Spleen (tissue), 11 donors: ENCODE results near the gene PRUNE2. TPM values are rescaled to one million over a fixed set of nuclear protein-coding genes. Genes with fewer than 3 reads are reported as not detected.

Source experiments
- DNase-seq: peaks from one replicate; pipeline ENCODE4 v3.0.0-alpha.2; 2020
- H3K27ac ChIP-seq, 8 donors: fragments of 200-600 bp; sonication (generic) in 7 of 8; 1 replicate in 4 of 8; 2 replicates in 4 of 8; pipeline versions ENCODE4 v1.5.0 to v1.8.0; 2016 to 2021; ENCODE audit warnings: inconsistent platforms in 4 of 8, mild to moderate bottlenecking in 4 of 8, moderate library complexity in 1 of 8
- H3K27me3 ChIP-seq, 7 donors: fragments of 200-600 bp; sonication (generic) in 6 of 7; replicated peaks in 1 of 7; 1 replicate in 4 of 7; 2 replicates in 3 of 7; pipeline versions ENCODE4 v1.5.0 to v1.8.0; 2016 to 2021; ENCODE audit warnings: inconsistent platforms in 3 of 7, mild to moderate bottlenecking in 1 of 7
- H3K36me3 ChIP-seq, 6 donors: fragments of 200-600 bp; sonication (generic) in 5 of 6; 1 replicate in 4 of 6; 2 replicates in 2 of 6; pipeline versions ENCODE4 v1.5.0 to v1.8.0; 2016 to 2021; ENCODE audit warnings: inconsistent platforms in 2 of 6
- H3K4me1 ChIP-seq, 6 donors: fragments of 200-600 bp; sonication (generic) in 5 of 6; 1 replicate in 3 of 6; 2 replicates in 3 of 6; pipeline versions ENCODE4 v1.5.0 to v1.8.0; 2016 to 2021; ENCODE audit warnings: inconsistent platforms in 3 of 6
- H3K4me3 ChIP-seq, 8 donors: fragments of 200-600 bp; sonication (generic) in 7 of 8; 1 replicate in 4 of 8; 2 replicates in 4 of 8; pipeline versions ENCODE4 v1.5.0 to v1.8.0; 2016 to 2021; ENCODE audit warnings: inconsistent platforms in 4 of 8, mild to moderate bottlenecking in 4 of 8, moderate library complexity in 2 of 8
- H3K9me3 ChIP-seq, 8 donors: fragments of 200-600 bp; sonication (generic) in 7 of 8; 1 replicate in 4 of 8; 2 replicates in 4 of 8; pipeline versions ENCODE4 v1.5.0 to v1.8.0; 2016 to 2021; ENCODE audit warnings: inconsistent platforms in 4 of 8
- POLR2A ChIP-seq, 3 donors: fragments of 450-650 bp; IDR thresholded peaks; one replicate each; pipeline ENCODE4 v1.5.1; 2017; ENCODE audit warnings: antibody characterized with exemption in 3 of 3, mild to moderate bottlenecking in 1 of 3
- POLR2AphosphoS5 ChIP-seq, 3 donors: sonication (generic); formaldehyde crosslinking; IDR thresholded peaks; one replicate each; pipeline ENCODE4 v1.5.1; 2017; ENCODE audit warnings: antibody characterized with exemption in 3 of 3
- WGBS, 5 donors: extraction: QIAGEN DNeasy Blood & Tissue Kit in 3 of 5; methylation state at CpG; one replicate each; pipeline versions ENCODE4 v1.1.5 to v1.1.7; 2013 to 2018; 5-methylcytosine and 5-hydroxymethylcytosine counted together
- intact Hi-C: fragments of 100-400 bp; cut with DNase I; formaldehyde crosslinking; loops from one replicate; pipeline ENCODE4 v1.15.0; 2023; ENCODE audit warnings: low total_unique reads
- polyA plus RNA-seq, 3 donors: library from polyadenylated mRNA; stranded (reverse); fragments of 200-250 nt; gene quantifications; one replicate each; pipeline ENCODE4 v1.2.1, GENCODE V29; 2013
- total RNA-seq, 7 donors: library from RNA; depleted of rRNA in 3 of 7; stranded (reverse); fragments of >200 nt in 3 of 7; fragmentation: NEBNext Ultra II Directional in 4 of 7; extraction: Animal tissue kit (Norgen Biotek cat#: 25700) in 4 of 7; gene quantifications; one replicate each; pipeline versions ENCODE4 v1.1.0 to v1.2.1, GENCODE V29; 2016 to 2021
- TF ChIP-seq, protein P1 (sequence below), 11 experiments: fragments of 200-600 bp in 7 of 11; fragments of 450-650 bp in 4 of 11; sonication (generic) in 4 of 11; IDR thresholded peaks in 8 of 11; conservative IDR thresholded peaks in 3 of 11; 1 replicate in 7 of 11; 2 replicates in 4 of 11; pipeline versions ENCODE4 v1.4.0 to v1.8.0; 2016 to 2021; ENCODE audit warnings: antibody characterized with exemption in 11 of 11, inconsistent platforms in 4 of 11, mild to moderate bottlenecking in 1 of 11
- donor health status: healthy with polysubstance abuse.
- donor health status: DM: no; HTN: no; CAD: no; lungs with moderate emphysema.
- donor health status: DM: no; HTN: no; CAD: no.
- donor health status: Bipolar disorder and iron deficiency.
- donor health status: healthy.
- donor health status: DM: no; HTN: no; CAD: no.
- donor health status: DM: yes; HTN: yes; CAD: no.

Gene PRUNE2
- total and polyA plus RNA-seq, 10 donors: 3.3 to 23.6 (median 14.0) TPM

DNA sequence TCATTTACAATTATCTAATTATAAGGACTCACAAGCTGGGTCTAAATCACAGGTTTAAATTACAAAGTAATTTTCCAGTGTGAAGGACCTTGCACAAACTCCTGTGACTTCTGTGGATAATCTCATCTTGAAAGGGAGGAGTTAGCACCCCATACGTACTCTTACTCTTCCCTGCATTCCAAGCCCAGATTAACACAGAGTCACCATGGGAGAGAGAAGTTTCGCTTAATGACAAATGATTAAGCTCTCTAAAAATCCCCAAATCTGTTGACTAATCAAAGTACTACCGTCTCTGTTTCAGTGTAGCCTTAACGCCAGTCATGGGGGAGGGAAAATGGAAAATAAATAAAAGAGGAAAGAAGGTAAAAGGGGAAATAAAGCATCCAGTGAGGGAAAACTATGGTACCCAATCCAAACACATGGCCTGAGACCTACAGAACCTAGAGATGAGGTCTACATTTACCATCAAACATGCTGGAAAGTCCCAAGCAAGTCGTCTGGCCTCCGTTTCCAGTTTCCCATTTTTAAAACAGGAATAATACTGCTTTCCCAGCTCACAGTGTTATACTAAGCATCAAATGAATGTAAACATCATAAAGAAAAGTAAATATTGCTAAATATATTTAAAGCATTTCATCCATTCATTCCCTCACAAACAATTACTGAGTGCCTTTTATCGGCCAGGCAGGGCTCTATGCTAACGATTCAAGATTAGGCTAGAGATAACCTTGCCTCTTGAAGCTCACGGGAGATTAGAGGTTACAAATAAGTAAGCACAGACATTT is 78.4 kb downstream of the PRUNE2 start:
- no peak overlapping the region for H3K4me3 ChIP-seq
- no peaks in the 10 kb centered on the region for H3K4me1 ChIP-seq
- DNase-seq: no peak
- TF ChIP-seq, protein P1, sequence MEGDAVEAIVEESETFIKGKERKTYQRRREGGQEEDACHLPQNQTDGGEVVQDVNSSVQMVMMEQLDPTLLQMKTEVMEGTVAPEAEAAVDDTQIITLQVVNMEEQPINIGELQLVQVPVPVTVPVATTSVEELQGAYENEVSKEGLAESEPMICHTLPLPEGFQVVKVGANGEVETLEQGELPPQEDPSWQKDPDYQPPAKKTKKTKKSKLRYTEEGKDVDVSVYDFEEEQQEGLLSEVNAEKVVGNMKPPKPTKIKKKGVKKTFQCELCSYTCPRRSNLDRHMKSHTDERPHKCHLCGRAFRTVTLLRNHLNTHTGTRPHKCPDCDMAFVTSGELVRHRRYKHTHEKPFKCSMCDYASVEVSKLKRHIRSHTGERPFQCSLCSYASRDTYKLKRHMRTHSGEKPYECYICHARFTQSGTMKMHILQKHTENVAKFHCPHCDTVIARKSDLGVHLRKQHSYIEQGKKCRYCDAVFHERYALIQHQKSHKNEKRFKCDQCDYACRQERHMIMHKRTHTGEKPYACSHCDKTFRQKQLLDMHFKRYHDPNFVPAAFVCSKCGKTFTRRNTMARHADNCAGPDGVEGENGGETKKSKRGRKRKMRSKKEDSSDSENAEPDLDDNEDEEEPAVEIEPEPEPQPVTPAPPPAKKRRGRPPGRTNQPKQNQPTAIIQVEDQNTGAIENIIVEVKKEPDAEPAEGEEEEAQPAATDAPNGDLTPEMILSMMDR (IDR thresholded peaks at IDR 0.05 in 8 of 11, conservative IDR thresholded peaks at IDR 0.05 in 3 of 11): no peak
- no peak for TF ChIP-seq POLR2AphosphoS5 (IDR thresholded peaks at IDR 0.05)
- TF ChIP-seq POLR2A (IDR thresholded peaks at IDR 0.05): no peak
- peaks cover 0 to 6% (median 0%) of the 10 kb centered on the region in 8 donors for H3K9me3 ChIP-seq
- H3K36me3 ChIP-seq: no peaks in the 10 kb centered on the region
- intact Hi-C loops: no loop called here
- H3K27ac ChIP-seq: no peak overlapping the region
- WGBS, 5 donors: 76 to 84% (median 80%) methylated on average over 9 of the region's 9 CpGs
- H3K27me3 ChIP-seq: no peaks in the 10 kb centered on the region

DNA sequence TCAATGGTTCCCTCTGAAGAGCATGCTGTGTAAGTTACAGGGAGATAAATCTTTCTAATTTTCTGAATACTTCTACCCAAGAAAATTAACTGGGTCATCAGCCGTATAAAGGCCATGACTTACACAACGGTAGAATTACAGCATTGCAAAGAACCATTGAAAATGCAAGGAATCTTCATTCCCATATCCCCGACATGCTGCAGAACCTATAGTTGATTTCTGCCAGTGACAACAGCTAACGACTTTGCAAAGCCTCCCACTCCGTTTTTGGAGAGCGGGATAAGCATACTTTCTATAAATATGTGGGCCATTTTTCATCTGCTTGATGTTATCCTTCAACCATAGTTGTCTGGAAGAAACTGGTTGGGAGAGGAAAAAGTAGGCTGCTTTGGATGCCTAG is 85.5 kb downstream of the PRUNE2 start:
- intact Hi-C loops: no loop called here
- Histone ChIP-seq H3K27me3 (peaks cover 0 to 6% (median 0%) of the 10 kb centered on the region in 7 donors), H3K4me1 (no peaks in the 10 kb centered on the region), H3K4me3 (no peak overlapping the region), H3K27ac (no peak overlapping the region), H3K36me3 (no peaks in the 10 kb centered on the region), H3K9me3 (no peaks in the 10 kb centered on the region)
- TF ChIP-seq, protein P1 (IDR thresholded peaks at IDR 0.05 in 8 of 11, conservative IDR thresholded peaks at IDR 0.05 in 3 of 11): no peak
- TF ChIP-seq POLR2A (IDR thresholded peaks at IDR 0.05) (no peak), POLR2AphosphoS5 (IDR thresholded peaks at IDR 0.05) (no peak)
- 77 to 82% (median 81%) methylated on average over 6 of the region's 6 CpGs for WGBS, 5 donors
- DNase-seq: no peak

DNA sequence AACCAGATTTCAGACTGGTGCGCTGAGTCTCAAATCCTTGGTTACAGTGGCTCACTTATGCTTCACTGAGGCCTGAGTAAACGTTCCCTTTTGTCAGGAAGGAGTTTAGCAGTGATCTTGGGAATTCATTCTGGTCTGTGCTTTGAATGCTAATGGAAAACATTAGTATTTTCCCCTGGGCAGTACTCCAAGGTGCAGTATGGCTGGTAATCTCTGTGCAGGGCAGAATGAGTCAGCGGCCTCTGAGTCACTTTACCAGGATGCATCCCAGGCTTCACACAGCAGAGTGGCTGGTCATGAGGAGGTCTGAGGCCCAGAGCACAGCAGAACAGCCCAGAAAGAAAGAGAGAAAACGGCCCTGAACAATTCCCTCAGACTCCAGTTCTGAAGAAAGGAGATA is 87.6 kb downstream of the PRUNE2 start:
- no peaks in the 10 kb centered on the region for H3K4me1 ChIP-seq
- TF ChIP-seq POLR2A (IDR thresholded peaks at IDR 0.05) (no peak), POLR2AphosphoS5 (IDR thresholded peaks at IDR 0.05) (no peak)
- TF ChIP-seq, protein P1 (IDR thresholded peaks at IDR 0.05 in 8 of 11, conservative IDR thresholded peaks at IDR 0.05 in 3 of 11): no peak
- no peaks in the 10 kb centered on the region for H3K36me3 ChIP-seq
- intact Hi-C loops: no loop called here
- 60 to 75% (median 72%) methylated on average over 4 of the region's 4 CpGs for WGBS, 5 donors
- H3K9me3 ChIP-seq: no peaks in the 10 kb centered on the region
- no peak overlapping the region for H3K27ac ChIP-seq
- H3K27me3 ChIP-seq: peaks cover 0 to 12% (median 0%) of the 10 kb centered on the region in 7 donors
- H3K4me3 ChIP-seq: no peak overlapping the region
- DNase-seq: no peak

DNA sequence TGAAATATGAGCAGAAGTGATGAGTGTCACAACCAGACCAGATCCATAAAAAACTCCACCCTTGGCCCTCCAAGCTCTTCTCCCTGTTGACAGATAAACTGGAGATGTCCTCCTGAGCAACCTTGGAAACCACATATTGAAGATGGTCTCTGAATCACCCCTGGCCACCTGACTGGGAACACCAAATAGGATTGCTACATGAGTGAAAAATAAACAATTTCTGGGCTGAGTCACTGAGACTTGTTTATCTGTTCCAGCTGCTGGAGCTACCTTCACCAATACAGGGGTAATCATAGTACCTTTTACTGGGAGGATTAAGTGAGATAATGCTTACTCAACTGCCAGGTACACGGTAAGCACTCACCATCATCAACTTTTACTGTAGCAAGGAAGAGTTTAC is 88.4 kb downstream of the PRUNE2 start:
- no peak for DNase-seq
- no peaks in the 10 kb centered on the region for H3K36me3 ChIP-seq
- H3K9me3 ChIP-seq: no peaks in the 10 kb centered on the region
- no peaks in the 10 kb centered on the region for H3K4me1 ChIP-seq
- intact Hi-C loops: no loop called here
- WGBS, 5 donors: 89 to 100% (median 94%) methylated on average over 1 of the region's 1 CpG
- no peak overlapping the region for H3K27ac ChIP-seq
- H3K4me3 ChIP-seq: no peak overlapping the region
- H3K27me3 ChIP-seq: peaks cover 0 to 12% (median 0%) of the 10 kb centered on the region in 7 donors
- TF ChIP-seq, protein P1 (IDR thresholded peaks at IDR 0.05 in 8 of 11, conservative IDR thresholded peaks at IDR 0.05 in 3 of 11): no peak
- TF ChIP-seq POLR2AphosphoS5 (IDR thresholded peaks at IDR 0.05): no peak
- TF ChIP-seq POLR2A (IDR thresholded peaks at IDR 0.05): no peak
